ENCODE data around the gene DHFR2. TPM values are rescaled to one million over a fixed set of nuclear protein-coding genes. Genes with fewer than 3 reads are reported as not detected.

DHFR2 gene
- polyA plus RNA-seq, 1 of the 3 experiments (the other 2 are of a cell fraction): 1.3 TPM

DNA sequence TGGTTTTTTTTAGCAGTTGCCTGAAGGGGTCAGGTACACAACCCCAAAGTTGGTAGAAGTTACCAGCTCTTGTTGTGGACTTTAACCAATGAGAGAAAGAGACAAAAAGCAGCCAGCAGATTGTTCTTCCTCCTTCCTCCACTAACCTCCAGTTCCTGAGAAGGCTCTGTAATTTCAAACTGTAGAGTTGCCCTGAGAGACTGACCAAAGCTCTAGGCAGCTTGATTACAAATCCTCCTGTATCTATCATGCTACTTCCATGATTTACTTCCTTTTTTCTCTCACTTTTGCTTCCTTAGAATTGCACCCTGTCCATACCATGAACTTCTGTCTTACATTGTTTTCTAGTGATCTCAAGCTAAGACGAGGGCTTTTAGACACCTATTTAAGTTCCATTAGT lies 29.4 kb upstream of the DHFR2 start (continued):
- TF ChIP-seq, protein P1, sequence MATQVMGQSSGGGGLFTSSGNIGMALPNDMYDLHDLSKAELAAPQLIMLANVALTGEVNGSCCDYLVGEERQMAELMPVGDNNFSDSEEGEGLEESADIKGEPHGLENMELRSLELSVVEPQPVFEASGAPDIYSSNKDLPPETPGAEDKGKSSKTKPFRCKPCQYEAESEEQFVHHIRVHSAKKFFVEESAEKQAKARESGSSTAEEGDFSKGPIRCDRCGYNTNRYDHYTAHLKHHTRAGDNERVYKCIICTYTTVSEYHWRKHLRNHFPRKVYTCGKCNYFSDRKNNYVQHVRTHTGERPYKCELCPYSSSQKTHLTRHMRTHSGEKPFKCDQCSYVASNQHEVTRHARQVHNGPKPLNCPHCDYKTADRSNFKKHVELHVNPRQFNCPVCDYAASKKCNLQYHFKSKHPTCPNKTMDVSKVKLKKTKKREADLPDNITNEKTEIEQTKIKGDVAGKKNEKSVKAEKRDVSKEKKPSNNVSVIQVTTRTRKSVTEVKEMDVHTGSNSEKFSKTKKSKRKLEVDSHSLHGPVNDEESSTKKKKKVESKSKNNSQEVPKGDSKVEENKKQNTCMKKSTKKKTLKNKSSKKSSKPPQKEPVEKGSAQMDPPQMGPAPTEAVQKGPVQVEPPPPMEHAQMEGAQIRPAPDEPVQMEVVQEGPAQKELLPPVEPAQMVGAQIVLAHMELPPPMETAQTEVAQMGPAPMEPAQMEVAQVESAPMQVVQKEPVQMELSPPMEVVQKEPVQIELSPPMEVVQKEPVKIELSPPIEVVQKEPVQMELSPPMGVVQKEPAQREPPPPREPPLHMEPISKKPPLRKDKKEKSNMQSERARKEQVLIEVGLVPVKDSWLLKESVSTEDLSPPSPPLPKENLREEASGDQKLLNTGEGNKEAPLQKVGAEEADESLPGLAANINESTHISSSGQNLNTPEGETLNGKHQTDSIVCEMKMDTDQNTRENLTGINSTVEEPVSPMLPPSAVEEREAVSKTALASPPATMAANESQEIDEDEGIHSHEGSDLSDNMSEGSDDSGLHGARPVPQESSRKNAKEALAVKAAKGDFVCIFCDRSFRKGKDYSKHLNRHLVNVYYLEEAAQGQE (IDR thresholded peaks at IDR 0.05; ENCODE audit: low read depth, low read length): no peak
- TF ChIP-seq, protein P2, sequence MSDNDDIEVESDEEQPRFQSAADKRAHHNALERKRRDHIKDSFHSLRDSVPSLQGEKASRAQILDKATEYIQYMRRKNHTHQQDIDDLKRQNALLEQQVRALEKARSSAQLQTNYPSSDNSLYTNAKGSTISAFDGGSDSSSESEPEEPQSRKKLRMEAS (IDR thresholded peaks at IDR 0.05; ENCODE audit: low read depth): no peak
- TF ChIP-seq RXRA (IDR thresholded peaks at IDR 0.05; ENCODE audit: borderline replicate concordance, low read depth): no peak

DNA sequence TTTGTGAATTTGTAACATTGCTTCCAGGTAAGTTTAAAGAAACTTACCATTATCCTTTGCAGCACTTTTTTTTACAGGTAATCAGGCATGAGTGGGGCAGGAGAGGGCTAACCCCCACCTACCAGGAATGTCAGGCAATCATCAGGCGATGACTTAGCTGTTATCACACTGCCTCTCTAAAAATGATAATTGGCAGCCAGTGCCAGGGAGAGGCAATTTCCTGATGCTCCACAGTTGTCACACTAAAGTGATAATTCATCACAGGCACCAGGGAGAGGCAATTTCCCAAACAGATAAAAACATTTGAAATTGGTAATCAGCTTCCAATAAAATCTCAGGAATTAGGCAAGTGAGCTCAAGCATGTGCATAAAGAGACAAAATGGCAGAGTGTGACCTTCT lies 26.4 kb upstream of the DHFR2 start:
- Histone ChIP-seq H3K27ac (ENCODE audit: low read depth in 2 of 2, low read length in 1 of 2) (no peak overlapping the region), H2AFZ (ENCODE audit: low read depth) (no peak overlapping the region), H3K9me3 (no peaks in the 10 kb centered on the region), H3K4me1 (ENCODE audit: control insufficient read depth in 1 of 2, insufficient read depth in 2 of 2, low read depth in 1 of 2, low read length in 1 of 2) (peaks cover 0 to 2% of the 10 kb centered on the region in 2 experiments; a peak in 1 of 4 replicates), H3K4me2 (no peak overlapping the region), H3K4me3 (ENCODE audit: low read depth in 2 of 2, low read length in 1 of 2) (no peak overlapping the region), H3K36me3 (replicated peaks in 1 of 2; ENCODE audit: control insufficient read depth in 1 of 2, insufficient read depth in 2 of 2, low read length in 1 of 2) (peaks cover 25 to 31% of the 10 kb centered on the region in 2 experiments), H3K27me3 (ENCODE audit: insufficient read depth) (no peaks in the 10 kb centered on the region), H3K79me2 (ENCODE audit: insufficient read depth) (no peaks in the 10 kb centered on the region), H4K20me1 (ENCODE audit: insufficient read depth) (no peaks in the 10 kb centered on the region), H3F3A (replicated peaks; ENCODE audit: insufficient read depth) (no peaks in the 10 kb centered on the region), H3K9me2 (no peaks in the 10 kb centered on the region), H3K9ac (no peak overlapping the region)
- WGBS (ENCODE audit: low lambda C conversion rate): 89% methylated on average over 1 of the region's 1 CpG
- DNase-seq: no peak
- no peak for TF ChIP-seq RCOR1 (IDR thresholded peaks at IDR 0.05; ENCODE audit: low read length)
- TF ChIP-seq, protein P3, sequence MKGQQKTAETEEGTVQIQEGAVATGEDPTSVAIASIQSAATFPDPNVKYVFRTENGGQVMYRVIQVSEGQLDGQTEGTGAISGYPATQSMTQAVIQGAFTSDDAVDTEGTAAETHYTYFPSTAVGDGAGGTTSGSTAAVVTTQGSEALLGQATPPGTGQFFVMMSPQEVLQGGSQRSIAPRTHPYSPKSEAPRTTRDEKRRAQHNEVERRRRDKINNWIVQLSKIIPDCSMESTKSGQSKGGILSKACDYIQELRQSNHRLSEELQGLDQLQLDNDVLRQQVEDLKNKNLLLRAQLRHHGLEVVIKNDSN (IDR thresholded peaks at IDR 0.05; ENCODE audit: borderline replicate concordance, low read depth): no peak
- TF ChIP-seq FOXM1 (IDR thresholded peaks at IDR 0.05; ENCODE audit: low read depth): no peak
- POLR2A ChIA-PET: no interaction called here
- CTCF ChIA-PET: interaction anchor here (0.7 kb wide), 1 partner anchor 13 kb away, joined by 3 read pairs; no protein-coding TSS in a partner anchor

DNA sequence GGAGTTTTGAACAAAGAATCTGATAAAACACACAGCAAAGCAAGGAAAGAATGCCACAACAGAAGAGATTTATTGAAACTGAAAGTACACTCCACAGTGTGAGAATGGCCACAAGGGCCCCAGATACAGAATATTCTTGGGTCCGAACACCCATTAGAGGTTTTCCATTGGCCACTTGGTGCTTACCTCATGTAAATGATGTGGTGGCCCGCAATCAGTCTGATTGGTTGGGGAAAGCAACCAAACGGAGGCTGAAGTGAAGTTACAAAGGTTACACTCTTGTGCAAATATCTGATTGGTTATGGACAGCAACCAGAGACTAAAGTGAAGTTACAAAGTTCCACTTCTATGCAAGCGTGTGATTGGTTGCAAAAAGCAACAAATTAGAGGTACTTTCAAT lies 20.5 kb upstream of the DHFR2 start:
- DNase-seq: no peak
- TF ChIP-seq, protein P3 (IDR thresholded peaks at IDR 0.05; ENCODE audit: borderline replicate concordance, low read depth): no peak
- TF ChIP-seq, protein P4, sequence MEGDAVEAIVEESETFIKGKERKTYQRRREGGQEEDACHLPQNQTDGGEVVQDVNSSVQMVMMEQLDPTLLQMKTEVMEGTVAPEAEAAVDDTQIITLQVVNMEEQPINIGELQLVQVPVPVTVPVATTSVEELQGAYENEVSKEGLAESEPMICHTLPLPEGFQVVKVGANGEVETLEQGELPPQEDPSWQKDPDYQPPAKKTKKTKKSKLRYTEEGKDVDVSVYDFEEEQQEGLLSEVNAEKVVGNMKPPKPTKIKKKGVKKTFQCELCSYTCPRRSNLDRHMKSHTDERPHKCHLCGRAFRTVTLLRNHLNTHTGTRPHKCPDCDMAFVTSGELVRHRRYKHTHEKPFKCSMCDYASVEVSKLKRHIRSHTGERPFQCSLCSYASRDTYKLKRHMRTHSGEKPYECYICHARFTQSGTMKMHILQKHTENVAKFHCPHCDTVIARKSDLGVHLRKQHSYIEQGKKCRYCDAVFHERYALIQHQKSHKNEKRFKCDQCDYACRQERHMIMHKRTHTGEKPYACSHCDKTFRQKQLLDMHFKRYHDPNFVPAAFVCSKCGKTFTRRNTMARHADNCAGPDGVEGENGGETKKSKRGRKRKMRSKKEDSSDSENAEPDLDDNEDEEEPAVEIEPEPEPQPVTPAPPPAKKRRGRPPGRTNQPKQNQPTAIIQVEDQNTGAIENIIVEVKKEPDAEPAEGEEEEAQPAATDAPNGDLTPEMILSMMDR (IDR thresholded peaks at IDR 0.05): no peak
- TF ChIP-seq POLR2AphosphoS5 (IDR thresholded peaks at IDR 0.05; ENCODE audit: low read depth, low read length): no peak
- Histone ChIP-seq H3K4me2 (no peak overlapping the region), H3K36me3 (replicated peaks in 1 of 2; ENCODE audit: control insufficient read depth in 1 of 2, insufficient read depth in 2 of 2, low read length in 1 of 2) (peaks cover 14% of the 10 kb centered on the region in 2 experiments), H3F3A (replicated peaks; ENCODE audit: insufficient read depth) (no peaks in the 10 kb centered on the region), H3K79me2 (ENCODE audit: insufficient read depth) (peaks cover 11% of the 10 kb centered on the region), H3K9ac (no peak overlapping the region), H3K27me3 (ENCODE audit: insufficient read depth) (no peaks in the 10 kb centered on the region), H3K4me3 (ENCODE audit: low read depth in 2 of 2, low read length in 1 of 2) (no peak overlapping the region), H4K20me1 (ENCODE audit: insufficient read depth) (no peaks in the 10 kb centered on the region), H3K27ac (ENCODE audit: low read depth in 2 of 2, low read length in 1 of 2) (no peak overlapping the region), H3K9me2 (no peaks in the 10 kb centered on the region), H3K9me3 (no peaks in the 10 kb centered on the region), H2AFZ (ENCODE audit: low read depth) (no peak overlapping the region), H3K4me1 (ENCODE audit: control insufficient read depth in 1 of 2, insufficient read depth in 2 of 2, low read depth in 1 of 2, low read length in 1 of 2) (no peaks in the 10 kb centered on the region)
- POLR2A ChIA-PET: no interaction called here
- CTCF ChIA-PET: interaction anchor here (3.0 kb wide), 1 partner anchor 13 kb away, joined by 22 read pairs; no protein-coding TSS in a partner anchor
- 94% methylated on average over 4 of the region's 4 CpGs for WGBS (ENCODE audit: low lambda C conversion rate)

Measured in SK-N-SH (cell line).